Upper lobe of right lung (tissue), 1 donor: ENCODE data around the gene ANO4. TPM values are rescaled to one million over a fixed set of nuclear protein-coding genes. Genes with fewer than 3 reads are reported as not detected.

ENCODE experiments used
- ATAC-seq: fragments of 200-7000 bp; cut with Tn5 transposase; one replicate; pipeline ENCODE4 v1.9.1; 2020; ENCODE audit warnings: mild to moderate bottlenecking, moderate library complexity
- DNase-seq: peaks from one replicate; pipeline ENCODE4 v3.0.0-alpha.2; 2020
- H3K27ac ChIP-seq: fragments of 200-600 bp; one replicate; pipeline ENCODE4 v1.8.0; 2022
- H3K27me3 ChIP-seq: fragments of 200-600 bp; one replicate; pipeline ENCODE4 v1.8.0; 2022; ENCODE audit warnings: mild to moderate bottlenecking
- H3K36me3 ChIP-seq: fragments of 200-600 bp; one replicate; pipeline ENCODE4 v1.8.0; 2022
- H3K4me1 ChIP-seq: fragments of 200-600 bp; one replicate; pipeline ENCODE4 v1.8.0; 2022
- H3K4me3 ChIP-seq: fragments of 200-600 bp; one replicate; pipeline ENCODE4 v1.8.0; 2022; ENCODE audit warnings: mild to moderate bottlenecking
- H3K9me3 ChIP-seq: fragments of 200-600 bp; one replicate; pipeline ENCODE4 v1.8.0; 2022
- CTCF ChIP-seq: fragments of 200-600 bp; IDR thresholded peaks from one replicate; pipeline ENCODE4 v1.8.0; 2022; ENCODE audit warnings: antibody characterized with exemption
- intact Hi-C: fragments of 100-400 bp; cut with DNase I; formaldehyde crosslinking; loops from one replicate; pipeline ENCODE4 v1.11.0; 2022
- total RNA-seq: library from RNA; stranded (reverse); fragmentation: NEBNext Ultra II Directional; extraction: Animal tissue kit (Norgen Biotek cat#: 25700); gene quantifications from one replicate; pipeline ENCODE4 v1.2.1, GENCODE V29; 2021
- donor health status: DM: no; HTN: yes; CAD: no; lungs with severe emphysema.

Gene ANO4
- total RNA-seq, 1 donor from 2014 or later: 0.38 TPM

- Histone ChIP-seq H3K27me3 (no peaks in the 10 kb centered on the region), H3K4me1 (peaks cover 5% of the 10 kb centered on the region), H3K36me3 (no peaks in the 10 kb centered on the region), H3K9me3 (no peaks in the 10 kb centered on the region), H3K4me3 (no peak overlapping the region), H3K27ac (no peak overlapping the region)
- no peak for ATAC-seq
- intact Hi-C loops: no loop called here
- DNase-seq: no peak
- TF ChIP-seq CTCF: no peak
Observed at GRCh38 chr12:101077791-101078528, 283.4 kb downstream of the ANO4 start.

GRCh38 chr12:101078536-101079285 is 284.1 kb downstream of the ANO4 start:
- intact Hi-C loops: no loop called here
- H3K27ac ChIP-seq: no peak overlapping the region
- no peak overlapping the region for H3K4me3 ChIP-seq
- DNase-seq: no peak
- H3K9me3 ChIP-seq: no peaks in the 10 kb centered on the region
- no peak for TF ChIP-seq CTCF
- H3K36me3 ChIP-seq: no peaks in the 10 kb centered on the region
- H3K27me3 ChIP-seq: no peaks in the 10 kb centered on the region
- no peak for ATAC-seq
- peaks cover 5% of the 10 kb centered on the region for H3K4me1 ChIP-seq

- no peaks in the 10 kb centered on the region for H3K9me3 ChIP-seq
- TF ChIP-seq CTCF: no peak
- H3K4me3 ChIP-seq: no peak overlapping the region
- intact Hi-C loops: no loop called here
- DNase-seq (no peak), ATAC-seq (no peak)
- peaks cover under 1% of the 10 kb centered on the region for H3K4me1 ChIP-seq
- H3K27me3 ChIP-seq: no peaks in the 10 kb centered on the region
- H3K27ac ChIP-seq: no peak overlapping the region
- H3K36me3 ChIP-seq: no peaks in the 10 kb centered on the region
Observed at GRCh38 chr12:101082706-101083105, 288.1 kb downstream of the ANO4 start.

- no peak for ATAC-seq
- DNase-seq: no peak
- no peak overlapping the region for H3K4me3 ChIP-seq
Observed at GRCh38 chr12:101086490-101087135, 292.0 kb downstream of the ANO4 start.

GRCh38 chr12:101087920-101088319 is 293.3 kb downstream of the ANO4 start:
- H3K4me3 ChIP-seq: no peak overlapping the region
- ATAC-seq: no peak
- H3K27me3 ChIP-seq: no peaks in the 10 kb centered on the region
- no peaks in the 10 kb centered on the region for H3K4me1 ChIP-seq
- H3K27ac ChIP-seq: no peak overlapping the region
- no peak for TF ChIP-seq CTCF
- intact Hi-C loops: no loop called here
- no peaks in the 10 kb centered on the region for H3K36me3 ChIP-seq
- DNase-seq: no peak
- H3K9me3 ChIP-seq: no peaks in the 10 kb centered on the region

More at GRCh38 chr12:101086490-101087135, 292.0 kb downstream of the ANO4 start:
- intact Hi-C loops: no loop called here
- no peak overlapping the region for H3K27ac ChIP-seq
- no peaks in the 10 kb centered on the region for H3K27me3 ChIP-seq
- no peaks in the 10 kb centered on the region for H3K36me3 ChIP-seq
- no peak for TF ChIP-seq CTCF
- no peaks in the 10 kb centered on the region for H3K9me3 ChIP-seq
- H3K4me1 ChIP-seq: no peaks in the 10 kb centered on the region
